ENCODE results near the gene SHBG. TPM values are rescaled to one million over a fixed set of nuclear protein-coding genes. Genes with fewer than 3 reads are reported as not detected.

Gene SHBG
- total and polyA plus RNA-seq, 2 of the 4 experiments (the other 2 are of a cell fraction) = 0.36 to 0.38 TPM

DNA sequence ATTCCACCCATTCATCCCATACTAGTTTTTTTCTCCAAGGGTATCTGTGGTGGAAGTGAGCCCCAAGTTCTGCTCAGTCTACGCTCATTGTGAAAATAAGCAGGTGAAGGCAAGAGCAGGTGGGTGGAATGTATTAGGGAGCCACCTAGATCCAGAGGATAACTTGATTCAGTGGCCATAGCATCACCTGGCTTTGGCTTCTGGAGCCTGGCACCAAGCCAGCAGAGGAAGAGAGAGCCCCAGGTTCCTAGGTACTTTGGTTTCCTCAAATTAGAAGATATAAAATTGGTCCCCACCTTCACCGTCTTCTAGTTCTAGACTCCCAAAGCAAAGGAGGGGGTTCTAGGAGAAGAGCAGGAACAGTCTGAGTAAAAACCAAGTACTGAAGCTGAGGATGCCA, 19.3 kb upstream of the SHBG start:
- H3K79me1 ChIP-seq (ENCODE audit: low read depth in 1 of 2, low read length in 2 of 2) = peaks cover 50 to 74% of the 10 kb centered on the region in 2 experiments
- H3K9me3 ChIP-seq (ENCODE audit: control insufficient read depth, insufficient read depth, low read length) = no peaks in the 10 kb centered on the region
- no TSS peak for BruUV-seq (replicated peaks)
- DNase-seq (no peak), ATAC-seq (ENCODE audit: low read depth) (no peak)
- no peak overlapping the region for H4K5ac ChIP-seq (ENCODE audit: low read depth, low read length)
- peaks cover 9% of the 10 kb centered on the region for H3K4me1 ChIP-seq (ENCODE audit: control insufficient read depth, insufficient read depth, low read length)
- H3K56ac ChIP-seq (ENCODE audit: extremely low read depth, insufficient read depth, low read length) = no peak overlapping the region
- TF ChIP-seq MXI1 (IDR thresholded peaks at IDR 0.05; ENCODE audit: borderline replicate concordance, low read depth, low read length) = no peak
- no peak for TF ChIP-seq NFE2L2 (IDR thresholded peaks at IDR 0.05; ENCODE audit: low read depth, low read length)
- TF ChIP-seq CEBPB (IDR thresholded peaks at IDR 0.05; ENCODE audit: low read depth, low read length) = no peak
- no peak for TF ChIP-seq MAFK (IDR thresholded peaks at IDR 0.05; ENCODE audit: low read depth, low read length)
- TF ChIP-seq, protein P1, sequence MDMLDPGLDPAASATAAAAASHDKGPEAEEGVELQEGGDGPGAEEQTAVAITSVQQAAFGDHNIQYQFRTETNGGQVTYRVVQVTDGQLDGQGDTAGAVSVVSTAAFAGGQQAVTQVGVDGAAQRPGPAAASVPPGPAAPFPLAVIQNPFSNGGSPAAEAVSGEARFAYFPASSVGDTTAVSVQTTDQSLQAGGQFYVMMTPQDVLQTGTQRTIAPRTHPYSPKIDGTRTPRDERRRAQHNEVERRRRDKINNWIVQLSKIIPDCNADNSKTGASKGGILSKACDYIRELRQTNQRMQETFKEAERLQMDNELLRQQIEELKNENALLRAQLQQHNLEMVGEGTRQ (IDR thresholded peaks at IDR 0.05; ENCODE audit: low read depth, low read length) = no peak
- no peak for TF ChIP-seq FOS (IDR thresholded peaks at IDR 0.05; ENCODE audit: low read depth, low read length)
- no peak for TF ChIP-seq RFX5 (IDR thresholded peaks at IDR 0.05; ENCODE audit: low read depth, low read length)
- TF ChIP-seq RCOR1 (IDR thresholded peaks at IDR 0.05; ENCODE audit: insufficient replicate concordance, low read length) = no peak
- no peak for TF ChIP-seq MAZ (IDR thresholded peaks at IDR 0.05; ENCODE audit: borderline replicate concordance, low read depth, low read length)
- TF ChIP-seq, protein P2, sequence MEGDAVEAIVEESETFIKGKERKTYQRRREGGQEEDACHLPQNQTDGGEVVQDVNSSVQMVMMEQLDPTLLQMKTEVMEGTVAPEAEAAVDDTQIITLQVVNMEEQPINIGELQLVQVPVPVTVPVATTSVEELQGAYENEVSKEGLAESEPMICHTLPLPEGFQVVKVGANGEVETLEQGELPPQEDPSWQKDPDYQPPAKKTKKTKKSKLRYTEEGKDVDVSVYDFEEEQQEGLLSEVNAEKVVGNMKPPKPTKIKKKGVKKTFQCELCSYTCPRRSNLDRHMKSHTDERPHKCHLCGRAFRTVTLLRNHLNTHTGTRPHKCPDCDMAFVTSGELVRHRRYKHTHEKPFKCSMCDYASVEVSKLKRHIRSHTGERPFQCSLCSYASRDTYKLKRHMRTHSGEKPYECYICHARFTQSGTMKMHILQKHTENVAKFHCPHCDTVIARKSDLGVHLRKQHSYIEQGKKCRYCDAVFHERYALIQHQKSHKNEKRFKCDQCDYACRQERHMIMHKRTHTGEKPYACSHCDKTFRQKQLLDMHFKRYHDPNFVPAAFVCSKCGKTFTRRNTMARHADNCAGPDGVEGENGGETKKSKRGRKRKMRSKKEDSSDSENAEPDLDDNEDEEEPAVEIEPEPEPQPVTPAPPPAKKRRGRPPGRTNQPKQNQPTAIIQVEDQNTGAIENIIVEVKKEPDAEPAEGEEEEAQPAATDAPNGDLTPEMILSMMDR (conservative IDR thresholded peaks at IDR 0.05; ENCODE audit: low read depth, low read length) = no peak
- TF ChIP-seq POLR2A (IDR thresholded peaks at IDR 0.05; ENCODE audit: low read depth, low read length) = no peak
- no peak for TF ChIP-seq SMC3 (IDR thresholded peaks at IDR 0.05; ENCODE audit: low read depth, low read length)
- TF ChIP-seq BHLHE40 (IDR thresholded peaks at IDR 0.05; ENCODE audit: low read depth, low read length) = no peak
- TF ChIP-seq, protein P3, sequence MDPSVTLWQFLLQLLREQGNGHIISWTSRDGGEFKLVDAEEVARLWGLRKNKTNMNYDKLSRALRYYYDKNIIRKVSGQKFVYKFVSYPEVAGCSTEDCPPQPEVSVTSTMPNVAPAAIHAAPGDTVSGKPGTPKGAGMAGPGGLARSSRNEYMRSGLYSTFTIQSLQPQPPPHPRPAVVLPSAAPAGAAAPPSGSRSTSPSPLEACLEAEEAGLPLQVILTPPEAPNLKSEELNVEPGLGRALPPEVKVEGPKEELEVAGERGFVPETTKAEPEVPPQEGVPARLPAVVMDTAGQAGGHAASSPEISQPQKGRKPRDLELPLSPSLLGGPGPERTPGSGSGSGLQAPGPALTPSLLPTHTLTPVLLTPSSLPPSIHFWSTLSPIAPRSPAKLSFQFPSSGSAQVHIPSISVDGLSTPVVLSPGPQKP (IDR thresholded peaks at IDR 0.05; ENCODE audit: borderline replicate concordance, low read depth, low read length) = no peak
- no peak for TF ChIP-seq CHD1 (IDR thresholded peaks at IDR 0.05; ENCODE audit: low read depth, low read length)
- no peak overlapping the region for H3K14ac ChIP-seq (replicated peaks; ENCODE audit: low read depth, low read length)
- 0 out of 2 replicates have a peak overlapping the region, but pooled peaks have one; percentile 59 for H3K23ac ChIP-seq (ENCODE audit: low read depth, low read length)
- H3K27ac ChIP-seq (ENCODE audit: insufficient read depth, low read length) = no peak overlapping the region
- no peaks in the 10 kb centered on the region for H3K27me3 ChIP-seq (ENCODE audit: control insufficient read depth, insufficient read depth, low read length)
- no peak overlapping the region for H3K4me3 ChIP-seq (ENCODE audit: insufficient read depth, low read depth, low read length)
- dilution Hi-C loops (cut with HindIII; ENCODE audit: low sequenced_read_pairs, unreplicated experiment) (no loop called here), in situ Hi-C loops (cut with MboI; ENCODE audit: low sequenced_read_pairs) (no loop called here), intact Hi-C loops (cut with micrococcal nuclease) (no loop called here)
- no peak overlapping the region for H2BK20ac ChIP-seq (ENCODE audit: low read depth, low read length)
- no peak overlapping the region for H2AK5ac ChIP-seq (ENCODE audit: low read depth, low read length)
- CTCF ChIA-PET = no interaction called here
- H2BK5ac ChIP-seq (ENCODE audit: low read depth, low read length, poor library complexity, severe bottlenecking) = no peak overlapping the region
- peaks cover 16% of the 10 kb centered on the region for H3K9me1 ChIP-seq (ENCODE audit: insufficient read depth, low read length)
- no peak overlapping the region for H4K91ac ChIP-seq (ENCODE audit: insufficient read depth, low read depth, low read length)
- peaks cover 62% of the 10 kb centered on the region for H4K20me1 ChIP-seq (ENCODE audit: insufficient read depth, low read length)
- no peak overlapping the region for H2BK15ac ChIP-seq (ENCODE audit: low read depth, low read length)
- H2BK120ac ChIP-seq (ENCODE audit: low read depth, low read length) = no peak overlapping the region
- no peak overlapping the region for H4K8ac ChIP-seq (ENCODE audit: low read depth in 2 of 2, low read length in 2 of 2)
- no peak overlapping the region for H3K4me2 ChIP-seq (ENCODE audit: low read depth, low read length)
- no peak overlapping the region for H2AFZ ChIP-seq (replicated peaks; ENCODE audit: low read length, poor library complexity)
- H3K18ac ChIP-seq (ENCODE audit: low read depth, low read length) = no peak overlapping the region
- WGBS, 2 experiments (ENCODE audit: extremely low coverage in 2 of 2, insufficient read length in 1 of 2) = no CpG with 5 or more reads among the region's 2 CpGs
- H2AK9ac ChIP-seq (replicated peaks; ENCODE audit: low read depth, low read length, poor library complexity) = no peak overlapping the region
- no peak overlapping the region for H3K9ac ChIP-seq (ENCODE audit: low read depth, low read length)
- no peak overlapping the region for H3K4ac ChIP-seq (ENCODE audit: low read depth, low read length)
- peaks cover 9% of the 10 kb centered on the region for H3K36me3 ChIP-seq (ENCODE audit: control insufficient read depth, insufficient read depth, low read length)
- POLR2A ChIA-PET (ENCODE audit: unreplicated experiment) = no interaction called here
